ENCODE data around the gene MSI2.

MSI2 gene

DNA sequence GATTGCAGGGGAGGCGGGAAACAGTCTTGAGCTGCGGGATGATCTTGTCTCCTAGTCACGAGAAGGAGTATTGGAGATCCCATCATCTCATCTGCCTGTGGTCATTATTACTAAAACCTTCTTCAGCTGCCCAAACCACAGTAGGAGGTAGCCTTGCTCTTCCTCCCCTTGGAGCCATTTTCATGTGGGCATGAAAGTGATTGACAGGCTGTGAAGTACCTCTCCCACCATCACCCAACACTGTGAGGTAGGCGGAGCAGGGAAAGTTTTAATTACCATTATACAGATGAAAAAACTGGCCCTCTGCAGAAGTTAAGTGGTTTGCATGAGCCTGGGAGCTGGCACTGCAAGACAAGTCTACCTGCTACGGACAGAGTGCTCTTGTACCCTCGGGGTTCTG lies 237.3 kb downstream of the MSI2 start:
- TF ChIP-seq EZH2phosphoT487 (IDR thresholded peaks at IDR 0.05; ENCODE audit: borderline replicate concordance) (no peak), CTCF (conservative IDR thresholded peaks at IDR 0.05; ENCODE audit: low read length) (no peak)
- Histone ChIP-seq H3K9me3 (ENCODE audit: insufficient read depth, low read depth, low read length) (no peaks in the 10 kb centered on the region), H3K27me3 (ENCODE audit: insufficient read depth, low read length, poor library complexity, severe bottlenecking) (no peaks in the 10 kb centered on the region), H3K9ac (ENCODE audit: low read depth, low read length, poor library complexity, severe bottlenecking) (no peak overlapping the region), H3K36me3 (ENCODE audit: insufficient read depth, low read length) (peaks cover 66% of the 10 kb centered on the region; the same call in 1 of the 2 replicates), H3K4me2 (ENCODE audit: low read depth, low read length, poor library complexity, severe bottlenecking) (no peak overlapping the region), H3K4me1 (ENCODE audit: insufficient read depth, low read length, poor library complexity, severe bottlenecking) (peaks cover 35% of the 10 kb centered on the region), H3K4me3 (ENCODE audit: low read length, poor library complexity, severe bottlenecking) (no peak overlapping the region), H2AFZ (ENCODE audit: low read length) (no peak overlapping the region), H3K9me2 (replicated peaks; ENCODE audit: low read depth, low read length) (no peaks in the 10 kb centered on the region), H3K79me2 (ENCODE audit: insufficient read depth, low read length) (peaks cover 98% of the 10 kb centered on the region), H4K20me1 (ENCODE audit: insufficient read depth, low read length, poor library complexity, severe bottlenecking) (peaks cover 29% of the 10 kb centered on the region), H3F3A (ENCODE audit: low read depth) (no peaks in the 10 kb centered on the region)

DNA sequence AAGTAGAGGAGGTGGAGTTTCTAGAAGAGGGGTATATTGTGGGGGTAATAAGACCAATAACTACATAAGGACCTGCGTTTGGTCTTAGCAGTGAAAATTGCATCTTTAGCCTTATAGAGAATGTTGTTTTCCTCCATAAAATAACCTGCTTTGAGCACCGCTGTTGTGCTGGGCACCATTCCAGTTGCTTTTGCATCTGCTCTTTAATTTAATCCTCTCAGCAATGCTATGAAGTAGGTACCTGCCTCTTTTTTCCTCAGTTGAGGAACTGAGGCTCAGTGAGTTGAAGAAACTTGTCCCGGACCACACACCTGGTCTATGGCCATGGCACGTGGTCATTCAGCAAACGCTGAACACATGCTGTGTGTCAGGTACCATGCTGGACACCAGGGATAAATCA lies 238.1 kb downstream of the MSI2 start:
- no peaks in the 10 kb centered on the region for H3K9me3 ChIP-seq (ENCODE audit: insufficient read depth, low read depth, low read length)
- no peak overlapping the region for H3K4me2 ChIP-seq (ENCODE audit: low read depth, low read length, poor library complexity, severe bottlenecking)
- no peak overlapping the region for H2AFZ ChIP-seq (ENCODE audit: low read length)
- H3K9me2 ChIP-seq (replicated peaks; ENCODE audit: low read depth, low read length): no peaks in the 10 kb centered on the region
- peaks cover 60% of the 10 kb centered on the region; the same call in 1 of the 2 replicates for H3K36me3 ChIP-seq (ENCODE audit: insufficient read depth, low read length)
- no peaks in the 10 kb centered on the region for H3K27me3 ChIP-seq (ENCODE audit: insufficient read depth, low read length, poor library complexity, severe bottlenecking)
- H3K79me2 ChIP-seq (ENCODE audit: insufficient read depth, low read length): peaks cover 98% of the 10 kb centered on the region
- H3K9ac ChIP-seq (ENCODE audit: low read depth, low read length, poor library complexity, severe bottlenecking): no peak overlapping the region
- no peak overlapping the region for H3K4me3 ChIP-seq (ENCODE audit: low read length, poor library complexity, severe bottlenecking)
- H3F3A ChIP-seq (ENCODE audit: low read depth): no peaks in the 10 kb centered on the region
- no peak for TF ChIP-seq CTCF (conservative IDR thresholded peaks at IDR 0.05; ENCODE audit: low read length)
- TF ChIP-seq EZH2phosphoT487 (IDR thresholded peaks at IDR 0.05; ENCODE audit: borderline replicate concordance): no peak
- H4K20me1 ChIP-seq (ENCODE audit: insufficient read depth, low read length, poor library complexity, severe bottlenecking): peaks cover 32% of the 10 kb centered on the region
- H3K4me1 ChIP-seq (ENCODE audit: insufficient read depth, low read length, poor library complexity, severe bottlenecking): peaks cover 38% of the 10 kb centered on the region

GRCh38 chr17:57495771-57496170 lies 239.4 kb downstream of the MSI2 start:
- H3F3A ChIP-seq (ENCODE audit: low read depth): no peaks in the 10 kb centered on the region
- no peaks in the 10 kb centered on the region for H3K9me3 ChIP-seq (ENCODE audit: insufficient read depth, low read depth, low read length)
- no peaks in the 10 kb centered on the region for H3K9me2 ChIP-seq (replicated peaks; ENCODE audit: low read depth, low read length)
- TF ChIP-seq CTCF (conservative IDR thresholded peaks at IDR 0.05; ENCODE audit: low read length) (no peak), EZH2phosphoT487 (IDR thresholded peaks at IDR 0.05; ENCODE audit: borderline replicate concordance) (no peak)
- no peak overlapping the region for H3K9ac ChIP-seq (ENCODE audit: low read depth, low read length, poor library complexity, severe bottlenecking)
- no peak overlapping the region for H2AFZ ChIP-seq (ENCODE audit: low read length)
- no peaks in the 10 kb centered on the region for H3K27me3 ChIP-seq (ENCODE audit: insufficient read depth, low read length, poor library complexity, severe bottlenecking)
- no peak overlapping the region for H3K4me2 ChIP-seq (ENCODE audit: low read depth, low read length, poor library complexity, severe bottlenecking)
- H3K4me3 ChIP-seq (ENCODE audit: low read length, poor library complexity, severe bottlenecking): no peak overlapping the region
- peaks cover 33% of the 10 kb centered on the region for H4K20me1 ChIP-seq (ENCODE audit: insufficient read depth, low read length, poor library complexity, severe bottlenecking)
- H3K36me3 ChIP-seq (ENCODE audit: insufficient read depth, low read length): peaks cover 56% of the 10 kb centered on the region; the same call in 1 of the 2 replicates
- H3K79me2 ChIP-seq (ENCODE audit: insufficient read depth, low read length): peaks cover 98% of the 10 kb centered on the region
- H3K4me1 ChIP-seq (ENCODE audit: insufficient read depth, low read length, poor library complexity, severe bottlenecking): peaks cover 43% of the 10 kb centered on the region
